ENCODE data around the gene IL22. TPM values are rescaled to one million over a fixed set of nuclear protein-coding genes. Genes with fewer than 3 reads are reported as not detected.

Gene IL22
- total and polyA plus RNA-seq, 9 of the 15 experiments (the other 6 are each of a cell fraction or from before 2014, with no cell fraction given), result not detected

DNA sequence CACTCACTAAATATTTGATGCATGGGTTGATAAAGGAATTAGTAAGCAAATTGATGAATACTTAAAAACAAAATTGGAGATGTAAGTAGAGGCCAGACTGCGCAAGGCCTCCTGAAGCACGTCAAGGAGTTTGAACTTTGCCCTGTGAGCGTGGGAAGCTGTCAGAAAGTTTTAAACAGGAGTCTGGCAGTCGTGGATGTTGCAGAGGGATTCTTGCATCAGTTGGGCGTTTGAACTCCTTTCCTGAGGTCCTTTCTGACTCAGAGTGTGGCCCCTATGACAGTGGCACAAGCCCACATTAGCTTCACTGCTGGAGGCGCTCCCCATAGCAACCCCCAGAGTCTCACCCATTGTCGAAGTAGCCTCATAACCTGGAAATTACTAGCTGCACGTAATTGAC is 17.9 kb upstream of the IL22 start:
- no peak overlapping the region for H3K4me3 ChIP-seq
- no peak for DNase-seq (ENCODE audit: extremely low read depth in 1 of 4, low spot score in 3 of 4)
- no peaks in the 10 kb centered on the region for H3K79me2 ChIP-seq (ENCODE audit: control insufficient read depth, insufficient read depth, low read length)
- CTCF ChIA-PET (ENCODE audit: low intra/inter-chr PET ratio), result no interaction called here
- no peak overlapping the region for H3K4me2 ChIP-seq (ENCODE audit: insufficient read depth, low read length)
- 3% methylated on average over 8 of the region's 8 CpGs for WGBS (ENCODE audit: insufficient coverage, low coverage, missing lambda C conversion rate)
- no peaks in the 10 kb centered on the region for H3K4me1 ChIP-seq (replicated peaks in 1 of 2; ENCODE audit: control insufficient read depth in 2 of 2, insufficient read depth in 2 of 2, low read length in 2 of 2)
- no peak overlapping the region for H2AFZ ChIP-seq (ENCODE audit: low read depth, low read length)
- no peak for ATAC-seq
- POLR2A ChIA-PET, result no interaction called here
- no peaks in the 10 kb centered on the region for H4K20me1 ChIP-seq (replicated peaks; ENCODE audit: control insufficient read depth, insufficient read depth, low read length)
- intact Hi-C loops (cut with micrococcal nuclease), result no loop called here
- H3K36me3 ChIP-seq (ENCODE audit: control insufficient read depth, insufficient read depth, low read length), result no peaks in the 10 kb centered on the region
- FAIRE-seq, result no peak
- no peaks in the 10 kb centered on the region for H3K9me1 ChIP-seq (ENCODE audit: control insufficient read depth, insufficient read depth, low read length)
- BruUV-seq (replicated peaks), result no TSS peak
- in situ Hi-C loops (cut with MboI), result no loop called here
- H3K27me3 ChIP-seq (ENCODE audit: control insufficient read depth in 2 of 2, insufficient read depth in 2 of 2, low read length in 2 of 2), result peaks cover 12 to 16% of the 10 kb centered on the region in 2 experiments
- H3K9ac ChIP-seq (ENCODE audit: insufficient read depth in 1 of 2, low read depth in 2 of 2, low read length in 2 of 2), result no peak overlapping the region
- no peak overlapping the region for H3K27ac ChIP-seq (ENCODE audit: extremely low read depth, low read depth, low read length)
- no peaks in the 10 kb centered on the region for H3K9me3 ChIP-seq (replicated peaks; ENCODE audit: control insufficient read depth, insufficient read depth, low read depth, low read length)
- no peak for TF ChIP-seq MAFG (tag; conservative IDR thresholded peaks at IDR 0.05)
- TF ChIP-seq NR2C1 (IDR thresholded peaks at IDR 0.05), result no peak
- TF ChIP-seq NR2C1 (tag; IDR thresholded peaks at IDR 0.05), result peak; percentile 49; the same call in 1 of the 2 replicates

DNA sequence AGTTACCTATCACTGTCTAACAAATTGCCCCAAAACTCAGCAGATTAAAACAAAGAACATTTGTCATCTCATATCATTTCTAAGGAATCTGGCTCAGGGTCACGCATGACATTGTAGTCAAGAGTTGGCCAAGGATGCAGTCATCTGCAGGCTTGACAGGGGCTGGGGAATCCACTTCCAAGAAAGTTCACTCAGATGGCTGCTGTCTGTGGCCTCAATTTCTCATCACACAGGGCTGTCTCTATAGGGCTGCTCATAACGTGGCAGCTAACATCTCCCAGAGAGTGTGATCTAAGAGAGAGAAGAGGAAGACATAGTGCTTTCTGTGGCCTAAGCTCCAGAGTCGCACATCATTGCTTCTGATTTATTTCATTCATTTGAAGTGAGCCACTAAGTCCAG is 17.0 kb upstream of the IL22 start:
- no TSS peak for BruUV-seq (replicated peaks)
- POLR2A ChIA-PET, result no interaction called here
- no peak for FAIRE-seq

More for the DNA sequence above, 17.0 kb upstream of the IL22 start:
- peaks cover 13 to 16% of the 10 kb centered on the region in 2 experiments for H3K27me3 ChIP-seq (ENCODE audit: control insufficient read depth in 2 of 2, insufficient read depth in 2 of 2, low read length in 2 of 2)
- H3K79me2 ChIP-seq (ENCODE audit: control insufficient read depth, insufficient read depth, low read length), result no peaks in the 10 kb centered on the region
- CTCF ChIA-PET (ENCODE audit: low intra/inter-chr PET ratio), result no interaction called here
- no peaks in the 10 kb centered on the region for H4K20me1 ChIP-seq (replicated peaks; ENCODE audit: control insufficient read depth, insufficient read depth, low read length)
- H2AFZ ChIP-seq (ENCODE audit: low read depth, low read length), result no peak overlapping the region
- in situ Hi-C loops (cut with MboI) (no loop called here), intact Hi-C loops (cut with micrococcal nuclease) (no loop called here)
- no peak overlapping the region for H3K27ac ChIP-seq (ENCODE audit: extremely low read depth, low read depth, low read length)
- TF ChIP-seq, protein P1, sequence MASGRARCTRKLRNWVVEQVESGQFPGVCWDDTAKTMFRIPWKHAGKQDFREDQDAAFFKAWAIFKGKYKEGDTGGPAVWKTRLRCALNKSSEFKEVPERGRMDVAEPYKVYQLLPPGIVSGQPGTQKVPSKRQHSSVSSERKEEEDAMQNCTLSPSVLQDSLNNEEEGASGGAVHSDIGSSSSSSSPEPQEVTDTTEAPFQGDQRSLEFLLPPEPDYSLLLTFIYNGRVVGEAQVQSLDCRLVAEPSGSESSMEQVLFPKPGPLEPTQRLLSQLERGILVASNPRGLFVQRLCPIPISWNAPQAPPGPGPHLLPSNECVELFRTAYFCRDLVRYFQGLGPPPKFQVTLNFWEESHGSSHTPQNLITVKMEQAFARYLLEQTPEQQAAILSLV (tag; IDR thresholded peaks at IDR 0.05), result no peak
- no peak for TF ChIP-seq RBM14 (IDR thresholded peaks at IDR 0.05; ENCODE audit: borderline replicate concordance, insufficient read depth, low read depth, low read length)
- TF ChIP-seq XRCC5 (IDR thresholded peaks at IDR 0.05; ENCODE audit: low read depth, low read length), result no peak
- H3K4me2 ChIP-seq (ENCODE audit: insufficient read depth, low read length), result no peak overlapping the region
- no peaks in the 10 kb centered on the region for H3K36me3 ChIP-seq (ENCODE audit: control insufficient read depth, insufficient read depth, low read length)
- DNase-seq (ENCODE audit: extremely low read depth in 1 of 4, low spot score in 3 of 4) (no peak), ATAC-seq (no peak)
- no peaks in the 10 kb centered on the region for H3K4me1 ChIP-seq (replicated peaks in 1 of 2; ENCODE audit: control insufficient read depth in 2 of 2, insufficient read depth in 2 of 2, low read length in 2 of 2)
- H3K9me1 ChIP-seq (ENCODE audit: control insufficient read depth, insufficient read depth, low read length), result no peaks in the 10 kb centered on the region
- WGBS (ENCODE audit: insufficient coverage, low coverage, missing lambda C conversion rate), result 0% methylated on average over 3 of the region's 3 CpGs
- H3K9ac ChIP-seq (ENCODE audit: insufficient read depth in 1 of 2, low read depth in 2 of 2, low read length in 2 of 2), result no peak overlapping the region
- no peaks in the 10 kb centered on the region for H3K9me3 ChIP-seq (replicated peaks; ENCODE audit: control insufficient read depth, insufficient read depth, low read depth, low read length)
- H3K4me3 ChIP-seq, result no peak overlapping the region
